ENCODE results near the gene MAP3K3. TPM values are rescaled to one million over a fixed set of nuclear protein-coding genes. Genes with fewer than 3 reads are reported as not detected.

The MAP3K3 gene
- total RNA-seq, 1 donor from 2014 or later = 32.5 TPM

GRCh38 chr17:63699638-63700527 is 77.7 kb downstream of the MAP3K3 start, which contains the start of gene LIMD2:
Gene LIMD2, minus strand, starts transcription at chr17:63700125. Its CDS starts 827 bp downstream, at chr17:63699298.
- TF ChIP-seq CTCF (IDR thresholded peaks at IDR 0.05) = no peak
- H3K4me3 Mint-ChIP-seq = peak within 1 kb of the TSS; percentile 96
- DNase-seq = peak; percentile 80
- peak; percentile 17 for ATAC-seq (ENCODE audit: low read depth)
- H3K9me3 Mint-ChIP-seq = no peaks in the 10 kb centered on the region
- peaks cover 50% of the 10 kb centered on the region for H3K36me3 Mint-ChIP-seq (ENCODE audit: low read depth)
- peak within 1 kb of the TSS; percentile 95 for H3K27ac Mint-ChIP-seq
- peaks cover 71% of the 10 kb centered on the region for H3K4me1 Mint-ChIP-seq
- POLR2A ChIA-PET = interaction anchor here (0.6 to 11.3 kb wide), 12 partner anchors 11 to 806 kb away, joined by 3 to 295 read pairs (median 9); partner anchors contain the start of genes CCDC47, CEP95, CYB561 and DDX42
- CTCF ChIA-PET = interaction anchor here (4.5 kb wide), 1 partner anchor 11 kb away, joined by 42 read pairs; no protein-coding TSS in a partner anchor
- intact Hi-C loops (cut with micrococcal nuclease) = loop anchor here (1.0 to 5.0 kb wide), 10 partner anchors 42 to 807 kb away; partner anchors contain the start of genes ACE, CCDC47, CEP95 and CYB561
- no peaks in the 10 kb centered on the region for H3K27me3 Mint-ChIP-seq

- Mint-ChIP-seq H3K4me3 (peak overlapping the region; percentile 80), H3K36me3 (ENCODE audit: low read depth) (peaks cover 52% of the 10 kb centered on the region), H3K9me3 (no peaks in the 10 kb centered on the region), H3K27ac (peak overlapping the region; percentile 95), H3K27me3 (no peaks in the 10 kb centered on the region), H3K4me1 (peaks cover 71% of the 10 kb centered on the region)
- intact Hi-C loops (cut with micrococcal nuclease) = no loop called here
- ATAC-seq (ENCODE audit: low read depth) (peak; percentile 6), DNase-seq (peak; percentile 67)
- TF ChIP-seq CTCF (IDR thresholded peaks at IDR 0.05) = no peak
- ChIA-PET CTCF (interaction anchor here (1.1 to 4.5 kb wide), 4 partner anchors 10 to 148 kb away, joined by 4 to 42 read pairs (median 6); partner anchors contain the start of genes CCDC47 and DDX42), POLR2A (interaction anchor here (0.6 to 11.3 kb wide), 20 partner anchors 10 to 805 kb away, joined by 3 to 295 read pairs (median 4); partner anchors contain the start of genes CCDC47, CEP95, CYB561 and DCAF7)
These were observed 78.6 kb downstream of the MAP3K3 start for GRCh38 chr17:63700528-63701455.

DNA sequence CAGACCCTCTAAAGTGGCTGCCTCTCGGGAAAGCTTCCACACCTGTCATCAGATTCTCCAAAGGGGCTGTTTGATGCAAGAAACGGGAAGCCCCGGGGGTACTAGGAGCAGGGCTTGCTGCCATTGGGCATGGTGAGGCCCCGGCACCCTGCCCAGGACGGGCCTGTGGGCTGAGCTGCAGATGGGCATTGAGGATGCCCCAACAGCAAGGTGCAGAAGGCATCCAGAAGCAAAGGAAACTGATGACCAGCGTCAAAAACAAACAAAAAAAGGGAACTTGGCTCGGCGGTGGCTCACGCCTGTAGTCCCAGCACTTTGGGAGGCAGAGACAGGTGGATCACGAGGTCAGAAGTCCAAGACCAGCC is 79.2 kb downstream of the MAP3K3 start:
- CTCF ChIA-PET = interaction anchor here (1.1 to 1.6 kb wide), 3 partner anchors 9 to 147 kb away, joined by 4 to 9 read pairs (median 4); partner anchors contain the start of genes CCDC47 and DDX42
- intact Hi-C loops (cut with micrococcal nuclease) = no loop called here

More for the DNA sequence above, 79.2 kb downstream of the MAP3K3 start:
- DNase-seq (no peak), ATAC-seq (ENCODE audit: low read depth) (no peak)
- Mint-ChIP-seq H3K4me1 (peaks cover 71% of the 10 kb centered on the region), H3K36me3 (ENCODE audit: low read depth) (peaks cover 53% of the 10 kb centered on the region), H3K27me3 (no peaks in the 10 kb centered on the region), H3K27ac (peak overlapping the region; percentile 95), H3K9me3 (no peaks in the 10 kb centered on the region), H3K4me3 (peak overlapping the region; percentile 80)
- POLR2A ChIA-PET = interaction anchor here (0.5 to 11.3 kb wide), 21 partner anchors 10 to 1246 kb away, joined by 3 to 295 read pairs (median 5); partner anchors contain the start of genes CCDC47, CYB561, DCAF7 and DDX42
- TF ChIP-seq CTCF (IDR thresholded peaks at IDR 0.05) = no peak

Data from activated B cell treated with CpG ODN at 0.5 μM for 24 hours (primary cell).